T-helper 2 cell treated with Interferon-gamma antibody and Interleukin-4, amounts not matched to agents 100 ng/mL and 5 ng/mL, for 36 hours (primary cell): ENCODE results near the gene TMEM165. TPM values are rescaled to one million over a fixed set of nuclear protein-coding genes. Genes with fewer than 3 reads are reported as not detected.

Experiments
- intact Hi-C: fragments of 100-400 bp; cut with micrococcal nuclease; formaldehyde crosslinking; loops from one replicate; pipeline ENCODE4 v1.15.1; 2023
- total RNA-seq: library from RNA; stranded (reverse); gene quantifications from 2 replicates; pipeline ENCODE4 v1.2.3, GENCODE V29; 2022

The TMEM165 gene
- total RNA-seq, 1 donor from 2014 or later, result 81.9 TPM

- intact Hi-C loops, result loop anchor here (5.0 kb wide), 2 partner anchors 1038 to 1578 kb away; partner anchors contain the start of genes NOA1, PAICS, POLR2B and PPAT
These were observed 3.2 kb downstream of the TMEM165 start for GRCh38 chr4:55398966-55399365.

GRCh38 chr4:55399581-55399980 lies 3.8 kb downstream of the TMEM165 start:
- intact Hi-C loops, result loop anchor here (5.0 kb wide), 2 partner anchors 1038 to 1578 kb away; partner anchors contain the start of genes NOA1, PAICS, POLR2B and PPAT

- intact Hi-C loops, result no loop called here
These were observed 9.3 kb downstream of the TMEM165 start for GRCh38 chr4:55405073-55405472.

GRCh38 chr4:55406545-55406944 lies 10.8 kb downstream of the TMEM165 start:
- intact Hi-C loops, result no loop called here

- intact Hi-C loops, result no loop called here
These were observed 11.4 kb downstream of the TMEM165 start for GRCh38 chr4:55407119-55407518.

GRCh38 chr4:55407764-55408163 lies 12.0 kb downstream of the TMEM165 start:
- intact Hi-C loops, result no loop called here

- intact Hi-C loops, result no loop called here
These were observed 13.9 kb downstream of the TMEM165 start for GRCh38 chr4:55409468-55410171.

GRCh38 chr4:55410431-55410830 lies 14.7 kb downstream of the TMEM165 start:
- intact Hi-C loops, result no loop called here

GRCh38 chr4:55411621-55412020 lies 15.9 kb downstream of the TMEM165 start:
- intact Hi-C loops, result no loop called here

GRCh38 chr4:55416176-55416575 lies 20.4 kb downstream of the TMEM165 start:
- intact Hi-C loops, result no loop called here

GRCh38 chr4:55424791-55425190 lies 29.0 kb downstream of the TMEM165 start:
- intact Hi-C loops, result no loop called here

GRCh38 chr4:55431710-55432336 lies 36.1 kb downstream of the TMEM165 start:
- intact Hi-C loops, result no loop called here

GRCh38 chr4:55435141-55435841 lies 39.5 kb downstream of the TMEM165 start:
- intact Hi-C loops, result loop anchor here (1.0 to 5.0 kb wide), 4 partner anchors 9 to 106 kb away; partner anchors contain the start of gene SRD5A3

- intact Hi-C loops, result loop anchor here (5.0 kb wide), 1 partner anchor 90 kb away; the partner anchor contains the start of gene SRD5A3
These were observed 41.6 kb downstream of the TMEM165 start for GRCh38 chr4:55437356-55437796.

GRCh38 chr4:55437823-55438222 lies 42.1 kb downstream of the TMEM165 start:
- intact Hi-C loops, result loop anchor here (5.0 kb wide), 1 partner anchor 91 kb away; the partner anchor contains the start of gene SRD5A3

- intact Hi-C loops, result loop anchor here (5.0 kb wide), 1 partner anchor 91 kb away; the partner anchor contains the start of gene SRD5A3
These were observed 42.6 kb downstream of the TMEM165 start for GRCh38 chr4:55438314-55438713.

GRCh38 chr4:55439023-55439422 lies 43.3 kb downstream of the TMEM165 start:
- intact Hi-C loops, result loop anchor here (5.0 kb wide), 1 partner anchor 92 kb away; the partner anchor contains the start of gene SRD5A3

- intact Hi-C loops, result no loop called here
These were observed 45.0 kb downstream of the TMEM165 start for GRCh38 chr4:55440786-55441185.

- intact Hi-C loops, result no loop called here
These were observed 46.8 kb downstream of the TMEM165 start for GRCh38 chr4:55442541-55442940.

- intact Hi-C loops, result no loop called here
These were observed 49.1 kb downstream of the TMEM165 start for GRCh38 chr4:55444827-55445226.

GRCh38 chr4:55445921-55446577 lies 50.3 kb downstream of the TMEM165 start:
- intact Hi-C loops, result no loop called here
